ENCODE data around the gene PROC.
A peak's percentile ranks its signal among the peaks of the same experiment; 100 is the strongest.

PROC gene

GRCh38 chr2:127379712-127380355, 38.4 kb upstream of the PROC start:
- H3K27ac ChIP-seq, result no peak overlapping the region
- TF ChIP-seq, protein P1, sequence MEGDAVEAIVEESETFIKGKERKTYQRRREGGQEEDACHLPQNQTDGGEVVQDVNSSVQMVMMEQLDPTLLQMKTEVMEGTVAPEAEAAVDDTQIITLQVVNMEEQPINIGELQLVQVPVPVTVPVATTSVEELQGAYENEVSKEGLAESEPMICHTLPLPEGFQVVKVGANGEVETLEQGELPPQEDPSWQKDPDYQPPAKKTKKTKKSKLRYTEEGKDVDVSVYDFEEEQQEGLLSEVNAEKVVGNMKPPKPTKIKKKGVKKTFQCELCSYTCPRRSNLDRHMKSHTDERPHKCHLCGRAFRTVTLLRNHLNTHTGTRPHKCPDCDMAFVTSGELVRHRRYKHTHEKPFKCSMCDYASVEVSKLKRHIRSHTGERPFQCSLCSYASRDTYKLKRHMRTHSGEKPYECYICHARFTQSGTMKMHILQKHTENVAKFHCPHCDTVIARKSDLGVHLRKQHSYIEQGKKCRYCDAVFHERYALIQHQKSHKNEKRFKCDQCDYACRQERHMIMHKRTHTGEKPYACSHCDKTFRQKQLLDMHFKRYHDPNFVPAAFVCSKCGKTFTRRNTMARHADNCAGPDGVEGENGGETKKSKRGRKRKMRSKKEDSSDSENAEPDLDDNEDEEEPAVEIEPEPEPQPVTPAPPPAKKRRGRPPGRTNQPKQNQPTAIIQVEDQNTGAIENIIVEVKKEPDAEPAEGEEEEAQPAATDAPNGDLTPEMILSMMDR (conservative IDR thresholded peaks at IDR 0.05), result no peak
- no peak for TF ChIP-seq ZFX (IDR thresholded peaks at IDR 0.05)

- H3K27ac ChIP-seq, result no peak overlapping the region
- TF ChIP-seq, protein P1 (conservative IDR thresholded peaks at IDR 0.05), result no peak
- no peak for TF ChIP-seq ZFX (IDR thresholded peaks at IDR 0.05)
These were observed 36.5 kb upstream of the PROC start for GRCh38 chr2:127381762-127382161.

- TF ChIP-seq, protein P1 (conservative IDR thresholded peaks at IDR 0.05), result no peak
- TF ChIP-seq ZFX (IDR thresholded peaks at IDR 0.05), result no peak
- H3K27ac ChIP-seq, result no peak overlapping the region
These were observed 35.4 kb upstream of the PROC start for GRCh38 chr2:127382831-127383230.

GRCh38 chr2:127384529-127384928, 33.7 kb upstream of the PROC start:
- TF ChIP-seq ZFX (IDR thresholded peaks at IDR 0.05), result no peak
- TF ChIP-seq, protein P1 (conservative IDR thresholded peaks at IDR 0.05), result no peak
- no peak overlapping the region for H3K27ac ChIP-seq

GRCh38 chr2:127386246-127386645, 32.0 kb upstream of the PROC start:
- TF ChIP-seq, protein P1 (conservative IDR thresholded peaks at IDR 0.05), result no peak
- TF ChIP-seq ZFX (IDR thresholded peaks at IDR 0.05), result no peak
- H3K27ac ChIP-seq, result no peak overlapping the region

GRCh38 chr2:127386764-127387654, 31.2 kb upstream of the PROC start:
- TF ChIP-seq, protein P1 (conservative IDR thresholded peaks at IDR 0.05), result no peak
- no peak for TF ChIP-seq ZFX (IDR thresholded peaks at IDR 0.05)
- peak overlapping the region; percentile 94 for H3K27ac ChIP-seq
